Esophagus muscularis mucosa (tissue), 4 donors: ENCODE measurements around the gene ZSCAN2.

Experiments
- EP300 ChIP-seq: sonication (generic); formaldehyde crosslinking; IDR thresholded peaks from one replicate; pipeline ENCODE4 v1.6.1; 2017; ENCODE audit warnings: antibody characterized with exemption
- POLR2A ChIP-seq: fragments of 450-650 bp; IDR thresholded peaks from one replicate; pipeline ENCODE4 v1.6.1; 2017; ENCODE audit warnings: antibody characterized with exemption, moderate library complexity, mild to moderate bottlenecking, low read depth
- POLR2AphosphoS5 ChIP-seq, 2 donors: sonication (generic); formaldehyde crosslinking; IDR thresholded peaks; one replicate each; pipeline ENCODE4 v1.6.1; 2017; ENCODE audit warnings: antibody characterized with exemption in 2 of 2
- TF ChIP-seq, protein P1 (sequence below), 3 experiments: fragments of 200-600 bp in 2 of 3; fragments of 450-650 bp in 1 of 3; sonication (generic) in 2 of 3; IDR thresholded peaks; one replicate each; pipeline ENCODE4 v1.5.1; 2017 to 2019; ENCODE audit warnings: antibody characterized with exemption in 3 of 3, mild to moderate bottlenecking in 2 of 3, moderate library complexity in 1 of 3

DNA sequence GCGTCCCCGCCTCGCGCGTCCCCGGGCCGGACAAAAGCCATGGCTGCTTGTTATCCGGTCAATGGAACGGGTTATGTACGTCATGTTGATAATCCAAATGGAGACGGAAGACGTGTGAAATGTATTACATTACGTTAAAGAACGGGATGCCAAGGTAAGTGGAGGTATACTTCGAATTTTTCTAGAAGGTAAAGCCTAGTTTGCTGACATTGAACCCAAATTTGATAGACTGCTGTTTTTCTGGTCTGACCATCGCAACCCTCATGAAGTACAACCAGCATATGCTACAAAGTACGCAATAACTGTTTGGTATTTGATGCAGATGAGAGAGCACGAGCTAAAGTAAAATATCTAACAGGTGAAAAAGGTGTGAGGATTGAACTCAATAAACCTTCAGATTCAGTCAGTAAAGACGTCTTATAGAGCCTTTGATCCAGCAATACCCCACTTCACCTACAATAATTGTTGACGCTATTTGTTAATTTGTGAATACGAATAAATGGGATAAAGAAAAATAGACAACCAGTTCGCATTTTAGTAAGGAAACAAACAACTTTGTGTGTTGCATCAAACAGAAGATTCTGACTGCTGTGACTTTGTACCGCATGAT lies 33.5 kb downstream of the ZSCAN2 start:
- TF ChIP-seq EP300 = no peak
- TF ChIP-seq, protein P1, sequence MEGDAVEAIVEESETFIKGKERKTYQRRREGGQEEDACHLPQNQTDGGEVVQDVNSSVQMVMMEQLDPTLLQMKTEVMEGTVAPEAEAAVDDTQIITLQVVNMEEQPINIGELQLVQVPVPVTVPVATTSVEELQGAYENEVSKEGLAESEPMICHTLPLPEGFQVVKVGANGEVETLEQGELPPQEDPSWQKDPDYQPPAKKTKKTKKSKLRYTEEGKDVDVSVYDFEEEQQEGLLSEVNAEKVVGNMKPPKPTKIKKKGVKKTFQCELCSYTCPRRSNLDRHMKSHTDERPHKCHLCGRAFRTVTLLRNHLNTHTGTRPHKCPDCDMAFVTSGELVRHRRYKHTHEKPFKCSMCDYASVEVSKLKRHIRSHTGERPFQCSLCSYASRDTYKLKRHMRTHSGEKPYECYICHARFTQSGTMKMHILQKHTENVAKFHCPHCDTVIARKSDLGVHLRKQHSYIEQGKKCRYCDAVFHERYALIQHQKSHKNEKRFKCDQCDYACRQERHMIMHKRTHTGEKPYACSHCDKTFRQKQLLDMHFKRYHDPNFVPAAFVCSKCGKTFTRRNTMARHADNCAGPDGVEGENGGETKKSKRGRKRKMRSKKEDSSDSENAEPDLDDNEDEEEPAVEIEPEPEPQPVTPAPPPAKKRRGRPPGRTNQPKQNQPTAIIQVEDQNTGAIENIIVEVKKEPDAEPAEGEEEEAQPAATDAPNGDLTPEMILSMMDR (IDR thresholded peaks at IDR 0.05) = no peak
- no peak for TF ChIP-seq POLR2A
- TF ChIP-seq POLR2AphosphoS5 (IDR thresholded peaks at IDR 0.05) = no peak
